Fibroblast of villous mesenchyme (primary cell): ENCODE results near the gene ADGRF3. TPM values are rescaled to one million over a fixed set of nuclear protein-coding genes. Genes with fewer than 3 reads are reported as not detected.
A peak's percentile ranks its signal among the peaks of the same experiment; 100 is the strongest.
"Not testable (repeated sequence)": the region's sequence is repeated elsewhere in the genome, so short reads cannot be mapped to it uniquely, and the experiment has no call there.

Experiments used
- DNase-seq: peaks from one replicate; pipeline ENCODE4 v3.0.0-alpha.2; 2010; ENCODE audit warnings: low read depth
- H3K4me3 ChIP-seq: 2 replicates; pipeline ENCODE4 v1.5.1; 2011; ENCODE audit warnings: low read depth, mild to moderate bottlenecking, low read length
- CTCF ChIP-seq: IDR thresholded peaks from 2 replicates; pipeline ENCODE4 v1.5.1; 2012; ENCODE audit warnings: low read depth, mild to moderate bottlenecking, low read length; ENCODE audit not compliant: insufficient read depth
- total RNA-seq: library from RNA; depleted of rRNA; stranded (reverse); fragments of >200 nt; gene quantifications from 2 replicates; pipeline ENCODE4 v1.2.3, GENCODE V29; 2012

Gene ADGRF3
- total RNA-seq, 1 donor = under 0.01 TPM

- H3K4me3 ChIP-seq = no peak overlapping the region
- DNase-seq = peak; percentile 65
- TF ChIP-seq CTCF = no peak
Observed at GRCh38 chr2:26268213-26268612, 78.4 kb downstream of the ADGRF3 start.

GRCh38 chr2:26258836-26259235, 87.8 kb downstream of the ADGRF3 start:
- not testable (repeated sequence) for DNase-seq, H3K4me3 ChIP-seq

Other genes starting within 250 kb of the ADGRF3 start
- 0.97 and 2.2 TPM in 2 replicates for gene GAREM2, start 173.7 kb downstream of the ADGRF3 start, total RNA-seq
- gene HADHA, start 102.2 kb downstream of the ADGRF3 start, total RNA-seq = 120 and 122 TPM in 2 replicates
- gene HADHB, start 101.8 kb downstream of the ADGRF3 start, total RNA-seq = 80.5 and 106 TPM in 2 replicates
- 17.4 and 34.1 TPM in 2 replicates for gene SELENOI, start 646 bp downstream of the ADGRF3 start, total RNA-seq
- gene DRC1, start 55.1 kb upstream of the ADGRF3 start, total RNA-seq = 0.64 TPM in 1 of 2 replicates, not detected in the other
- under 0.01 TPM in 2 replicates for gene OTOF, start 131.3 kb upstream of the ADGRF3 start, total RNA-seq